ENCODE results near the gene MED9. TPM values are rescaled to one million over a fixed set of nuclear protein-coding genes. Genes with fewer than 3 reads are reported as not detected.

Gene MED9
- total RNA-seq, 4 donors from 2014 or later = 5.8 to 15.4 (median 12.2) TPM

- Histone ChIP-seq H3K4me3 (peak overlapping the region; percentile 58 to 77 (median 62)), H3K27me3 (peaks cover 0 to 18% (median 0%) of the 10 kb centered on the region in 4 donors), H3K27ac (peak overlapping the region; percentile 6 to 87 (median 74)), H3K4me1 (peaks cover 18 to 43% (median 20%) of the 10 kb centered on the region in 3 donors), H3K36me3 (peaks cover 8 to 30% (median 9%) of the 10 kb centered on the region in 3 donors), H3K9me3 (no peaks in the 10 kb centered on the region)
- DNase-seq = no peak
- TF ChIP-seq POLR2A (IDR thresholded peaks at IDR 0.05) = no peak
- no peak for TF ChIP-seq CTCF (IDR thresholded peaks at IDR 0.05)
- 2 to 4% methylated on average over 4 to 16 of the region's 71 CpGs for WGBS, 2 donors
- intact Hi-C loops (cut with DNase I) = loop anchor here (5.0 to 10.0 kb wide), 2 partner anchors 140 to 147 kb away; no protein-coding TSS in a partner anchor
Measured at GRCh38 chr17:17494870-17495535, 18.2 kb downstream of the MED9 start.

- Histone ChIP-seq H3K27ac (peak overlapping the region; percentile 61 to 87 (median 84)), H3K27me3 (peaks cover 0 to 18% (median 0%) of the 10 kb centered on the region in 4 donors), H3K9me3 (no peaks in the 10 kb centered on the region), H3K4me3 (peak overlapping the region; percentile 58 to 77 (median 62)), H3K36me3 (peaks cover 8 to 24% (median 9%) of the 10 kb centered on the region in 3 donors), H3K4me1 (peaks cover 18 to 43% (median 20%) of the 10 kb centered on the region in 3 donors)
- no peak for TF ChIP-seq CTCF (IDR thresholded peaks at IDR 0.05)
- no peak for TF ChIP-seq POLR2A (IDR thresholded peaks at IDR 0.05)
- no peak for DNase-seq
- WGBS, 2 donors = 3% methylated on average over 21 of the region's 65 CpGs; no CpG with 5 or more reads in 1 of the 2 donors
- intact Hi-C loops (cut with DNase I) = loop anchor here (5.0 to 10.0 kb wide), 2 partner anchors 141 to 147 kb away; no protein-coding TSS in a partner anchor
Measured at GRCh38 chr17:17495536-17496188, 18.9 kb downstream of the MED9 start.

GRCh38 chr17:17496189-17497064 lies 19.6 kb downstream of the MED9 start, which contains the start of gene RASD1:
Gene RASD1 (minus strand): TSS chr17:17496395. CDS start chr17:17496181, 214 bp downstream.
- DNase-seq = no peak
- TF ChIP-seq CTCF (IDR thresholded peaks at IDR 0.05) (peak; percentile 90 to 98 (median 96)), POLR2A (IDR thresholded peaks at IDR 0.05) (peak in 3 of 4 donors; percentile 50 to 98 (median 97))
- Histone ChIP-seq H3K9me3 (no peaks in the 10 kb centered on the region), H3K27ac (peak within 1 kb of the TSS; percentile 80 to 87 (median 86)), H3K4me3 (peak within 1 kb of the TSS; percentile 58 to 77 (median 62)), H3K36me3 (peaks cover 5 to 16% (median 8%) of the 10 kb centered on the region in 3 donors), H3K27me3 (peaks cover 0 to 20% (median 0%) of the 10 kb centered on the region in 4 donors), H3K4me1 (peaks cover 18 to 43% (median 20%) of the 10 kb centered on the region in 3 donors)
- intact Hi-C loops (cut with DNase I) = loop anchor here (5.0 to 10.0 kb wide), 2 partner anchors 142 to 146 kb away; no protein-coding TSS in a partner anchor
- WGBS, 2 donors = 0% methylated on average over 3 to 5 of the region's 93 CpGs

GRCh38 chr17:17497065-17497844 lies 20.5 kb downstream of the MED9 start:
- 68 to 83% methylated on average over 4 of the region's 19 CpGs for WGBS, 2 donors
- DNase-seq = no peak
- Histone ChIP-seq H3K27ac (peak overlapping the region in 2 of 4 donors; percentile 87), H3K36me3 (peaks cover 0 to 8% (median 0%) of the 10 kb centered on the region in 3 donors), H3K4me1 (peaks cover 18 to 43% (median 20%) of the 10 kb centered on the region in 3 donors), H3K27me3 (peaks cover 0 to 20% (median 0%) of the 10 kb centered on the region in 4 donors), H3K4me3 (peak overlapping the region in 3 of 4 donors; percentile 58 to 77 (median 64)), H3K9me3 (no peaks in the 10 kb centered on the region)
- intact Hi-C loops (cut with DNase I) = loop anchor here (5.0 to 10.0 kb wide), 2 partner anchors 142 to 145 kb away; no protein-coding TSS in a partner anchor
- no peak for TF ChIP-seq POLR2A (IDR thresholded peaks at IDR 0.05)
- peak in 1 of 6 experiments; percentile 31 for TF ChIP-seq CTCF (IDR thresholded peaks at IDR 0.05)

Measured in esophagus squamous epithelium (tissue), 5 donors.